GM18951 (cell line): Measurements from ENCODE around the gene ZNF217.
"Not testable (repeated sequence)": the region's sequence is repeated elsewhere in the genome, so short reads cannot be mapped to it uniquely, and the experiment has no call there.

ENCODE experiments used
- POLR2A ChIP-seq: IDR thresholded peaks from 4 replicates; pipeline ENCODE4 v1.6.1; 2011; ENCODE audit warnings: mild to moderate bottlenecking; ENCODE audit not compliant: insufficient read length, insufficient read depth; ENCODE audit errors: extremely low read depth
- in situ Hi-C: fragments of 300-500 bp; cut with MboI; formaldehyde crosslinking; loops from one replicate; pipeline ENCODE4 v1.12.0; 2022; ENCODE audit warnings: low sequenced_read_pairs, mixed read lengths, inconsistent platforms; ENCODE audit not compliant: unreplicated experiment

ZNF217 gene

DNA sequence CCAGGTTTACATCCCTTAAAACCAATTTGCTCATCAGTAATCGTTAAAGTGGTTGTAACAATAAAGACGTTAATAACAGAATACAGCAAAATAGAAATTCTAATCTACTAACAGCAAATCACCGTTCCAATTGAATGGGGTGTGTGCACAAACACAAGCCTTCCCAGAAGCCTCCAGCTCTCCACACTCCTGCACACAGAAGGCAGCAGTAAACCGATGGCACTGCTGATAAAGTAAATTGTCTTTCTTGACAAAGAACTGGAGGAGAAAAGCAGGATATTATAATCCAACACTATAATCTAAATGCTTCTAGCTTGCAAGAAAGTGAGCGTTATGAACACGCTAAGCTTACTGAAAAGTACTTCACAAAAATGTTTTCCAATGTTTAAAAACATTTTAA, 7.0 kb downstream of the ZNF217 start:
- no peak for TF ChIP-seq POLR2A

DNA sequence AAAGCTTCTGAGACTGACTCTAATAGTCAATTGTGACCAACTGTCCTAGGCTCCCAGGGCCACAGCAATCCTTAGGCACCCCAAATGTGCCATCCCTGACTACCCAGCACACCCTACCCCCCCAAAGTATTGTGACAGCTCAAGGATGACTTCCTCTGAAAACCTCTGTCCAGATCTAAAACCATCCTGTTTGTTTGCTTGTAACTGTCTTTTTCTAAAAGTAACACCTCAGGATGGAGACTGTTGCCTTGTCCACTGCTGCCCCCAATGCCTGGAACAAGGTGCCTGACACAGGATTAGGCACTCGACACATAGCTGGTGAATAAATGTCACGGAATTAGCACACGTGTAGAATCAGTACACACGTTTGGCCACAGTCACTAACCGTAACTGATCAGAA, 7.7 kb downstream of the ZNF217 start:
- in situ Hi-C loops: not testable (repeated sequence)

More for the DNA sequence above, 7.0 kb downstream of the ZNF217 start:
- in situ Hi-C loops: no loop called here

GRCh38 chr20:53585004-53585569, 8.6 kb downstream of the ZNF217 start:
- in situ Hi-C loops: not testable (repeated sequence)

GRCh38 chr20:53584550-53584913, 9.1 kb downstream of the ZNF217 start:
- in situ Hi-C loops: not testable (repeated sequence)

- in situ Hi-C loops: not testable (repeated sequence)
Measured at GRCh38 chr20:53583660-53584549, 9.7 kb downstream of the ZNF217 start.

DNA sequence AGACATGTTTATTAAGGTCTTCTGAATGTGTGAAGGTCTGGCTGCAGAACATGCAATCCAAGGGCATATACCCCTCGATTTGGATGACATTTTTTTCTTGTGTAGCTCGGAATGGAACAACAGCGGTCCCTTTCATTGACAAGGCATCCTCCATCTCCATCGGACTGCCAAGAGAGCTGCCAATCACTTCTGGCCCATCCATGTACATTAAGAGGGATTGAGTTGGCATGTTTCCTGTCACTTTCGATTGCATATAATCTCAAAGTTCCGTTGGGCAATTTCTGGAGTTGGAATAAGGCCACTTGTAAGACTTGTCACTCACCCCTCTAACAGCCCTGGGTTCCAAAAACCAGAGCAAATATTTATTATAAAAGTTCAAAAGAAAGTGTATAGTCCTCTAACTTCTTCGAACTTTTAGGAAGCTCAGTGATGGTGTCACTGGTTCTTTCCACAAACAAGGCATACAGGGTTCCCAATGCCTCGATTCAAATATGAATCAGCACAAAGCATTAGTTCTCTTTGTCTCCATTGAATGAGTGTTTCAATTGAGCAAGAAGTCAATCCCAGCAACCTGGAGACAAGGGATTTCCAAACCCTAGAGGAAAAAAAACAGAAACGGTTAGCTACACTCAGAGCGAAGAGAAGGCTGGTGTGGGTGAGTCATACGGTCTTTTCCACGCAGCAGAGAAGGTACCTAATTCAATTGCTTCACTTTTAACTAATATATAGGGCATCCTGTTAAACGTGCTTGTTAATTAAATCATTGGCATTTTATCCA, 10.9 kb downstream of the ZNF217 start:
- no peak for TF ChIP-seq POLR2A
- in situ Hi-C loops: no loop called here

DNA sequence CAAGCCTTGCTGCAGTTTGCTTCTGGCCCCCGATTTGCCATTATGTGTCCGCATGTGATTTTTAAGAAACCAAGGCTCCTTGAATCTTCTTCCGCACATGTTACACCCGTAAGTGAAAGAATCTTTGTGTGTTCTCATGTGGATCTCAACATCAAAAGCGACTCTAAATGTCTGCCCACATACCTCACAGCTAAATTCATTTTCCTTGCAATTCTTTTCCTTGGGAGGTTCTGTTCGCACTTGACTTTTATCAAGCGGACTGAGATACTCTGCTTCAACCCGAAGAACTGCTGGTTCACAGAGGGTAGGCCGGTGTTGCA, 11.4 kb downstream of the ZNF217 start:
- TF ChIP-seq POLR2A: no peak
- in situ Hi-C loops: no loop called here

- in situ Hi-C loops: no loop called here
- TF ChIP-seq POLR2A: peak; percentile 20
Measured at GRCh38 chr20:53581444-53582250, 12.0 kb downstream of the ZNF217 start.

GRCh38 chr20:53580376-53581111, 13.1 kb downstream of the ZNF217 start:
- in situ Hi-C loops: no loop called here
- TF ChIP-seq POLR2A: no peak

GRCh38 chr20:53579581-53580375, 13.9 kb downstream of the ZNF217 start:
- in situ Hi-C loops: loop anchor here (5.0 to 10.0 kb wide), 2 partner anchors 363 to 485 kb away; no protein-coding TSS in a partner anchor
- TF ChIP-seq POLR2A: no peak

DNA sequence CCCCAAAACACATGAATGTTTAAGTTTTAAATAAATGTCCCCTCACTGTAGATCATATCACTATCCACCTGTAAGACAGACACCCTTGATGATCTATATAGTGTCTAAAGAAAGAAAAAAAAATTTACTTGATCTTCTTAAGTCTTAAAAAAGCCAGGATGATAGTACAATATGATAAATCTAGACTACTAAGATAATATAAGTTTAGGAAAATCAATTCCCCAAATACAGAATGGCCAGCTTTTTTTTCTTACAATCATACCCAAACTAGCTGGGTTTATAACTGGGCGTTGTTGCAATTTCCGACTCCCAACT, 14.4 kb downstream of the ZNF217 start:
- TF ChIP-seq POLR2A: no peak
- in situ Hi-C loops: loop anchor here (5.0 to 10.0 kb wide), 2 partner anchors 363 to 486 kb away; no protein-coding TSS in a partner anchor
